ENCODE results near the gene CYP11A1.

The CYP11A1 gene

DNA sequence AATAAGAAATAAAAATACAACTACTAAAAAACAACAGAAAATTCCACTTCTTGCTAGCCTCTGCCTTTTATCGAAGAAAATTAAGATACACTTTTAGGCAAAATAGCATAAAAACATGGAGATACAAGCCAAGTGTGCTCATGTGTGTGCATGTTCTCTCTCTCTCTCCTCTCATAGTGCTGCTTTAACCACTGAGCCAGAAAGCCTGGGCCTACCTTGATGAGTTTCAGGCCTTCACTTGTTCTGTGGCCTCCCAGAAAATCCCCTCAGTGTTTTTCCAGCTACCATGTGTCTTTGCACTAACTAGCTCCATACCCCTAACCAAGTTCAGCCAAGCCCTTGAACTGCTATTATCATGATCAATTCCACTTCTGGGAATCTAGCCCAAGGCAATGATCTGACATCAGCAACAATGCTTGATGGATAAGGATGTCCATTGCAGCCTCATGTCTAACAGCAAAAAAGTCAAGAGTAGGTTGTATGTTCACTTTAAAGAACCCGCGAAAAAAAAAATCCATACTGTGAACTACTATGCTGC, 18.1 kb downstream of the CYP11A1 start:
- Histone ChIP-seq H4K20me1 (ENCODE audit: insufficient read depth, low read length, poor library complexity, severe bottlenecking) (no peaks in the 10 kb centered on the region), H3K9ac (ENCODE audit: low read depth, low read length, poor library complexity, severe bottlenecking) (no peak overlapping the region), H3K4me1 (ENCODE audit: insufficient read depth, low read length, poor library complexity, severe bottlenecking) (no peaks in the 10 kb centered on the region), H3K9me3 (ENCODE audit: insufficient read depth, low read depth, low read length) (no peaks in the 10 kb centered on the region), H3K4me3 (ENCODE audit: low read length, poor library complexity, severe bottlenecking) (no peak overlapping the region), H3K9me2 (replicated peaks; ENCODE audit: low read depth, low read length) (no peaks in the 10 kb centered on the region), H3K36me3 (ENCODE audit: insufficient read depth, low read length) (no peaks in the 10 kb centered on the region), H3K4me2 (ENCODE audit: low read depth, low read length, poor library complexity, severe bottlenecking) (no peak overlapping the region), H3K27me3 (ENCODE audit: insufficient read depth, low read length, poor library complexity, severe bottlenecking) (no peaks in the 10 kb centered on the region), H3F3A (ENCODE audit: low read depth) (no peaks in the 10 kb centered on the region), H3K79me2 (ENCODE audit: insufficient read depth, low read length) (no peaks in the 10 kb centered on the region), H2AFZ (ENCODE audit: low read length) (no peak overlapping the region)
- TF ChIP-seq, protein P1, sequence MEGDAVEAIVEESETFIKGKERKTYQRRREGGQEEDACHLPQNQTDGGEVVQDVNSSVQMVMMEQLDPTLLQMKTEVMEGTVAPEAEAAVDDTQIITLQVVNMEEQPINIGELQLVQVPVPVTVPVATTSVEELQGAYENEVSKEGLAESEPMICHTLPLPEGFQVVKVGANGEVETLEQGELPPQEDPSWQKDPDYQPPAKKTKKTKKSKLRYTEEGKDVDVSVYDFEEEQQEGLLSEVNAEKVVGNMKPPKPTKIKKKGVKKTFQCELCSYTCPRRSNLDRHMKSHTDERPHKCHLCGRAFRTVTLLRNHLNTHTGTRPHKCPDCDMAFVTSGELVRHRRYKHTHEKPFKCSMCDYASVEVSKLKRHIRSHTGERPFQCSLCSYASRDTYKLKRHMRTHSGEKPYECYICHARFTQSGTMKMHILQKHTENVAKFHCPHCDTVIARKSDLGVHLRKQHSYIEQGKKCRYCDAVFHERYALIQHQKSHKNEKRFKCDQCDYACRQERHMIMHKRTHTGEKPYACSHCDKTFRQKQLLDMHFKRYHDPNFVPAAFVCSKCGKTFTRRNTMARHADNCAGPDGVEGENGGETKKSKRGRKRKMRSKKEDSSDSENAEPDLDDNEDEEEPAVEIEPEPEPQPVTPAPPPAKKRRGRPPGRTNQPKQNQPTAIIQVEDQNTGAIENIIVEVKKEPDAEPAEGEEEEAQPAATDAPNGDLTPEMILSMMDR (conservative IDR thresholded peaks at IDR 0.05; ENCODE audit: low read length), result no peak
- no peak for TF ChIP-seq EZH2phosphoT487 (IDR thresholded peaks at IDR 0.05; ENCODE audit: borderline replicate concordance)

DNA sequence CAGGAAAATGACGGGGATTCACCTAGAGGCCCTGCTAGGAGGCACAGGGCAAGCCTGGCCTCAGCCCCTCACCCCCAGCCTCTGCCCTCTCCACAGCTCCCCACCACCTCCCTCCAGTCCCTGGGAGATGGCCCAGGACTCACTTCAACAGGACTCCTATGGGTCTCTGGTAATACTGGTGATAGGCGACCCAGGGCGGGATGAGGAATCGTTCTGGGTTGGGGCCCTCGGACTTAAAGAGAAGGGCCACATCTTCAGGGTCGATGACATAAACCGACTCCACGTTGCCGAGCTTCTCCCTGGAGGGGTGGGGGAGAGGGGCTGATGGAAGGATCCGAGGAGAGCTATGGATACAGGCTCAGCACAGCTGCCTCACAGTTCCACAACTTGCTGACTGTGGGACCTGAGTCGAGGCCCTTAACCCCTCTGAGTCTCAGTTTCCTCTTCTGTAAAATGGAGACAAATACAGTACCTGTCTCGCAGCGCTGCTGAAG, 19.6 kb downstream of the CYP11A1 start:
- Histone ChIP-seq H3K27me3 (ENCODE audit: insufficient read depth, low read length, poor library complexity, severe bottlenecking) (no peaks in the 10 kb centered on the region), H4K20me1 (ENCODE audit: insufficient read depth, low read length, poor library complexity, severe bottlenecking) (no peaks in the 10 kb centered on the region), H3K9ac (ENCODE audit: low read depth, low read length, poor library complexity, severe bottlenecking) (no peak overlapping the region), H2AFZ (ENCODE audit: low read length) (no peak overlapping the region), H3F3A (ENCODE audit: low read depth) (no peaks in the 10 kb centered on the region), H3K9me3 (ENCODE audit: insufficient read depth, low read depth, low read length) (no peaks in the 10 kb centered on the region), H3K4me3 (ENCODE audit: low read length, poor library complexity, severe bottlenecking) (no peak overlapping the region), H3K36me3 (ENCODE audit: insufficient read depth, low read length) (no peaks in the 10 kb centered on the region), H3K9me2 (replicated peaks; ENCODE audit: low read depth, low read length) (no peaks in the 10 kb centered on the region), H3K4me1 (ENCODE audit: insufficient read depth, low read length, poor library complexity, severe bottlenecking) (no peaks in the 10 kb centered on the region), H3K4me2 (ENCODE audit: low read depth, low read length, poor library complexity, severe bottlenecking) (no peak overlapping the region), H3K79me2 (ENCODE audit: insufficient read depth, low read length) (no peaks in the 10 kb centered on the region)
- no peak for TF ChIP-seq EZH2phosphoT487 (IDR thresholded peaks at IDR 0.05; ENCODE audit: borderline replicate concordance)

DNA sequence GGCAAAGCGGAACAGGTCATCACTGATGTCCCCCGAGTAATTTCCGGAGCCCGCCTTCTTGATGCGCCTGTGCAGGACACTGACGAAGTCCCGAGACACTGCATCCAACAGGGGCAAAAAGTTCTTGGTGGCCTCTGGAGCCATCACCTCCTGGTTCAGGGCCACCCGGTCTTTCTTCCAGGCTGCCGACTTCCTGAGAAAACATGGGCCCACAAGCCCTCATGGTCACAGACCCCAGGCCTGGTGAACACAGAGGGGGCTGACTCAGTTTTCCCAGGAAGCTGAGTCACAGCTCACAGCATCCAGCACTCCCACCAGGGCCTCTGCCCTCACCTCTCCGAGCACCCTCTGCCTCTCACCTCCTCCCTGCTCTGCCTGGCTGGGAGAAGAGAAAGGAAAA, 22.4 kb downstream of the CYP11A1 start:
- Histone ChIP-seq H3K36me3 (ENCODE audit: insufficient read depth, low read length) (no peaks in the 10 kb centered on the region), H3K9me3 (ENCODE audit: insufficient read depth, low read depth, low read length) (no peaks in the 10 kb centered on the region), H3K4me3 (ENCODE audit: low read length, poor library complexity, severe bottlenecking) (no peak overlapping the region), H4K20me1 (ENCODE audit: insufficient read depth, low read length, poor library complexity, severe bottlenecking) (no peaks in the 10 kb centered on the region), H3K27me3 (ENCODE audit: insufficient read depth, low read length, poor library complexity, severe bottlenecking) (no peaks in the 10 kb centered on the region), H2AFZ (ENCODE audit: low read length) (no peak overlapping the region), H3K79me2 (ENCODE audit: insufficient read depth, low read length) (no peaks in the 10 kb centered on the region), H3K9ac (ENCODE audit: low read depth, low read length, poor library complexity, severe bottlenecking) (no peak overlapping the region), H3K9me2 (replicated peaks; ENCODE audit: low read depth, low read length) (no peaks in the 10 kb centered on the region), H3K4me1 (ENCODE audit: insufficient read depth, low read length, poor library complexity, severe bottlenecking) (no peaks in the 10 kb centered on the region), H3K4me2 (ENCODE audit: low read depth, low read length, poor library complexity, severe bottlenecking) (no peak overlapping the region), H3F3A (ENCODE audit: low read depth) (no peaks in the 10 kb centered on the region)
- TF ChIP-seq EZH2phosphoT487 (IDR thresholded peaks at IDR 0.05; ENCODE audit: borderline replicate concordance), result no peak
- TF ChIP-seq, protein P1 (conservative IDR thresholded peaks at IDR 0.05; ENCODE audit: low read length), result no peak

DNA sequence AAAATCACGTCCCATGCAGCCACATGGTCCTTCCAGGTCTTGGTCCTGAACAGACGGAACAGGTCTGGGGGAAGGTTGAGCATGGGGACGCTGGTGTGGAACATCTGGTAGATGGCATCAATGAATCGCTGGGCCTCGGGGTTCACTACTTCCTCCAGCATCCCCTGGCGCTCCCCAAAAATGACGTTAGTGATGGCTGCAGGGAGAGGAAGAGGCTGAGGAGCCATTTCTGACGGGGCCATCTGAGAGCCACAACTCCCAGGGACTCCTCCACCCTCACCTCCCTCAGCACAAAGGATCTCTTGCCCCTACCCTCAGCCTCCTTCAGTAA, 23.7 kb downstream of the CYP11A1 start:
- TF ChIP-seq, protein P1 (conservative IDR thresholded peaks at IDR 0.05; ENCODE audit: low read length), result no peak
- no peak for TF ChIP-seq EZH2phosphoT487 (IDR thresholded peaks at IDR 0.05; ENCODE audit: borderline replicate concordance)
- H3K36me3 ChIP-seq (ENCODE audit: insufficient read depth, low read length), result no peaks in the 10 kb centered on the region
- no peaks in the 10 kb centered on the region for H3K9me2 ChIP-seq (replicated peaks; ENCODE audit: low read depth, low read length)
- H2AFZ ChIP-seq (ENCODE audit: low read length), result no peak overlapping the region
- no peaks in the 10 kb centered on the region for H3K79me2 ChIP-seq (ENCODE audit: insufficient read depth, low read length)
- no peak overlapping the region for H3K4me2 ChIP-seq (ENCODE audit: low read depth, low read length, poor library complexity, severe bottlenecking)
- H3F3A ChIP-seq (ENCODE audit: low read depth), result no peaks in the 10 kb centered on the region
- H3K4me3 ChIP-seq (ENCODE audit: low read length, poor library complexity, severe bottlenecking), result no peak overlapping the region
- no peaks in the 10 kb centered on the region for H4K20me1 ChIP-seq (ENCODE audit: insufficient read depth, low read length, poor library complexity, severe bottlenecking)
- no peaks in the 10 kb centered on the region for H3K4me1 ChIP-seq (ENCODE audit: insufficient read depth, low read length, poor library complexity, severe bottlenecking)
- H3K9me3 ChIP-seq (ENCODE audit: insufficient read depth, low read depth, low read length), result no peaks in the 10 kb centered on the region
- no peaks in the 10 kb centered on the region for H3K27me3 ChIP-seq (ENCODE audit: insufficient read depth, low read length, poor library complexity, severe bottlenecking)
- H3K9ac ChIP-seq (ENCODE audit: low read depth, low read length, poor library complexity, severe bottlenecking), result no peak overlapping the region
